NT2/D1 (cell line): Measurements from ENCODE around the gene DIAPH2.

Experiments used
- DNase-seq: peaks from one replicate; pipeline ENCODE4 v3.0.0-alpha.2; 2011; ENCODE audit warnings: low read depth, low spot score
- H3K27me3 ChIP-seq: 2 replicates; pipeline ENCODE4 v1.6.0; 2011; ENCODE audit warnings: mild to moderate bottlenecking; ENCODE audit not compliant: insufficient read length, insufficient read depth
- H3K36me3 ChIP-seq: 2 replicates; pipeline ENCODE4 v1.6.1; 2011; ENCODE audit warnings: mild to moderate bottlenecking, low read length, mixed read lengths; ENCODE audit not compliant: insufficient read depth, insufficient read length
- H3K4me1 ChIP-seq: 2 replicates; pipeline ENCODE4 v1.5.1; 2011; ENCODE audit not compliant: insufficient read depth, insufficient read length
- H3K4me3 ChIP-seq: 2 replicates; pipeline ENCODE4 v1.5.1; 2011; ENCODE audit warnings: low read depth; ENCODE audit not compliant: insufficient read length
- H3K9ac ChIP-seq: 2 replicates; pipeline ENCODE4 v1.6.0; 2011; ENCODE audit warnings: low read depth; ENCODE audit not compliant: insufficient read length
- H3K9me3 ChIP-seq: 2 replicates; pipeline ENCODE4 v1.5.1; 2011; ENCODE audit warnings: mild to moderate bottlenecking, low read length; ENCODE audit not compliant: insufficient read depth
- SUZ12 ChIP-seq: IDR thresholded peaks from 2 replicates; pipeline ENCODE4 v1.6.1; 2011; ENCODE audit not compliant: insufficient read length, insufficient read depth; ENCODE audit errors: extremely low read depth
- YY1 ChIP-seq: IDR thresholded peaks from 2 replicates; pipeline ENCODE4 v1.6.1; 2011; ENCODE audit not compliant: insufficient read length, insufficient read depth
- ZNF274 ChIP-seq: IDR thresholded peaks from 2 replicates; pipeline ENCODE4 v1.6.1; 2011; ENCODE audit warnings: mild to moderate bottlenecking, low read depth, low read length

Gene DIAPH2

GRCh38 chrX:97369947-97370346 is 685.3 kb downstream of the DIAPH2 start:
- no peak for DNase-seq
- TF ChIP-seq SUZ12 (no peak), ZNF274 (no peak), YY1 (no peak)
- Histone ChIP-seq H3K9me3 (no peaks in the 10 kb centered on the region), H3K27me3 (no peaks in the 10 kb centered on the region), H3K36me3 (peaks cover 14% of the 10 kb centered on the region), H3K4me3 (no peak overlapping the region), H3K9ac (no peak overlapping the region), H3K4me1 (no peaks in the 10 kb centered on the region)

- H3K9ac ChIP-seq: no peak overlapping the region
- H3K36me3 ChIP-seq: peaks cover 24% of the 10 kb centered on the region
- H3K9me3 ChIP-seq: no peaks in the 10 kb centered on the region
- no peak for DNase-seq
- H3K27me3 ChIP-seq: no peaks in the 10 kb centered on the region
- no peak for TF ChIP-seq SUZ12
- TF ChIP-seq YY1: no peak
- no peak for TF ChIP-seq ZNF274
- H3K4me1 ChIP-seq: no peaks in the 10 kb centered on the region
- no peak overlapping the region for H3K4me3 ChIP-seq
Observed at GRCh38 chrX:97372001-97372766, 687.5 kb downstream of the DIAPH2 start.

GRCh38 chrX:97374266-97374665 is 689.6 kb downstream of the DIAPH2 start:
- no peak for TF ChIP-seq YY1
- TF ChIP-seq ZNF274: no peak
- Histone ChIP-seq H3K36me3 (peaks cover 28% of the 10 kb centered on the region), H3K4me3 (no peak overlapping the region)

GRCh38 chrX:97380200-97380599 is 695.6 kb downstream of the DIAPH2 start:
- H3K4me1 ChIP-seq: no peaks in the 10 kb centered on the region
- no peaks in the 10 kb centered on the region for H3K27me3 ChIP-seq
- no peak overlapping the region for H3K4me3 ChIP-seq
- H3K36me3 ChIP-seq: peaks cover 26% of the 10 kb centered on the region
- no peak for DNase-seq
- no peak overlapping the region for H3K9ac ChIP-seq
- no peak for TF ChIP-seq SUZ12
- no peak for TF ChIP-seq ZNF274
- no peak for TF ChIP-seq YY1
- H3K9me3 ChIP-seq: no peaks in the 10 kb centered on the region

More at GRCh38 chrX:97374266-97374665, 689.6 kb downstream of the DIAPH2 start:
- H3K27me3 ChIP-seq: no peaks in the 10 kb centered on the region
- no peak overlapping the region for H3K9ac ChIP-seq
- no peaks in the 10 kb centered on the region for H3K9me3 ChIP-seq
- no peak for DNase-seq
- no peaks in the 10 kb centered on the region for H3K4me1 ChIP-seq

- Histone ChIP-seq H3K27me3 (no peaks in the 10 kb centered on the region), H3K9ac (no peak overlapping the region), H3K4me1 (no peaks in the 10 kb centered on the region), H3K9me3 (0 out of 2 replicates have a peak, but pooled peaks cover 5% of the 10 kb centered on the region), H3K36me3 (peaks cover 28% of the 10 kb centered on the region), H3K4me3 (no peak overlapping the region)
- no peak for TF ChIP-seq YY1
- no peak for TF ChIP-seq SUZ12
- no peak for TF ChIP-seq ZNF274
- DNase-seq: no peak
Observed at GRCh38 chrX:97384685-97385084, 700.0 kb downstream of the DIAPH2 start.

- H3K4me1 ChIP-seq: no peaks in the 10 kb centered on the region
- no peak overlapping the region for H3K4me3 ChIP-seq
- H3K36me3 ChIP-seq: peaks cover 31% of the 10 kb centered on the region
- TF ChIP-seq ZNF274 (no peak), YY1 (no peak), SUZ12 (no peak)
- H3K9ac ChIP-seq: no peak overlapping the region
- no peaks in the 10 kb centered on the region for H3K27me3 ChIP-seq
- DNase-seq: no peak
- 0 out of 2 replicates have a peak, but pooled peaks cover 5% of the 10 kb centered on the region for H3K9me3 ChIP-seq
Observed at GRCh38 chrX:97387004-97387403, 702.4 kb downstream of the DIAPH2 start.

GRCh38 chrX:97389761-97390192 is 705.1 kb downstream of the DIAPH2 start:
- DNase-seq: no peak
- Histone ChIP-seq H3K4me3 (no peak overlapping the region), H3K9me3 (0 out of 2 replicates have a peak, but pooled peaks cover 5% of the 10 kb centered on the region), H3K4me1 (no peaks in the 10 kb centered on the region), H3K36me3 (peaks cover 28% of the 10 kb centered on the region), H3K9ac (no peak overlapping the region), H3K27me3 (no peaks in the 10 kb centered on the region)
- TF ChIP-seq YY1 (no peak), ZNF274 (no peak), SUZ12 (no peak)
